HG03060 (cell line): ENCODE results near the gene ADGRG1.

Experiments
- ATAC-seq: cut with Tn5 transposase; IDR thresholded peaks from one replicate; pipeline ENCODE4 v1.9.1; 2021; ENCODE audit warnings: low read depth, moderate number of reproducible peaks; ENCODE audit not compliant: unreplicated experiment

ADGRG1 gene

DNA sequence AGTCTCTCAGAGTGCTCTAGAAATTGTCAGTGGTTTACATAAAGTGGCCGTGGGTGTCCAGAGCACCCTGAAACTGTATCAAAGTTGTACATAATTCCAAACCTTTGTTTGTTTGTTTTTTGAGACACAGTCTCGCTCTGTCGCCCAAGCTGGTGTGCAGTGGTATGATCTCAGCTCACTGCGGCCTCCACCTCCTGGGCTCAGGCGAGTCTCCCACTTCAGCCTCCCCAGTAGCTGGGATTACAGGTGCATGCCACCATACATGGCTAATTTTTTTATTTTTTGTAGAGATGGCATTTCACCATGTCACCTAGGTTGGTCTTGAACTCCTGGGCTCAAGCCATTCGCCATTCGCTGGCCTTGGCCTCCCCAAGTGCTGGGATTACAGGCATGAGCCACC lies 24.3 kb upstream of the ADGRG1 start:
- ATAC-seq = no peak

DNA sequence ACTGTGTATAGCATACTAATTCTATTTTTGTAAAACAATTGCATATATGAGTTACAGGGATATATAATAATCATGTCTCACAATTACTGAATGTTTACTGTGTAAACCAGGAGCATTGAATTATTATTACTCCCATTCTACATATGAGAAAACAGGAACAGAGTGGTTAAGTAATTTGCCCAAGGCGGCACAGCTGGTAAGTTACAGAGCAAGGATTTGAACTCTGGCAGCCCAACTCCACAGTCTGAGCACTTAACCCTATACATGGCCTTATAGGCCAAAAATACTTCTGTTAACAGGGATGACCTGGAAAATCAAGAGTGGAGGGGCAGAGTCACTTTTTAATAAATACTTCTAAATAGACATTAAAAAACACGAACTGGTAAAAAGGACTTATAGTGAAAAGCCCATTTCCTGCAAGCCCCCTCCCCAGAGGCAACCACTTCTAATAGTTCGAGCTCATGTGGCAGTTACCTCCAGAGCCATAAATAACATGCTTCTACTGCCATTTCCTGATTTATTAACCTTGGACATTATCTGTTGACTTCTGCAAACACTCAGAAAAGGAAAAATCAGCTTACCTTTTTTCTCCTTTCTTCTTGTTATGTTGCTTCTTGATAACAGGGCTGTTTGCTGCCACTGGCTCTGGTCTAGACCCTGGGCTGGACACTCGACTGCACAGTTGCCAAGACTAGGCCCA lies 22.1 kb upstream of the ADGRG1 start:
- ATAC-seq = no peak

DNA sequence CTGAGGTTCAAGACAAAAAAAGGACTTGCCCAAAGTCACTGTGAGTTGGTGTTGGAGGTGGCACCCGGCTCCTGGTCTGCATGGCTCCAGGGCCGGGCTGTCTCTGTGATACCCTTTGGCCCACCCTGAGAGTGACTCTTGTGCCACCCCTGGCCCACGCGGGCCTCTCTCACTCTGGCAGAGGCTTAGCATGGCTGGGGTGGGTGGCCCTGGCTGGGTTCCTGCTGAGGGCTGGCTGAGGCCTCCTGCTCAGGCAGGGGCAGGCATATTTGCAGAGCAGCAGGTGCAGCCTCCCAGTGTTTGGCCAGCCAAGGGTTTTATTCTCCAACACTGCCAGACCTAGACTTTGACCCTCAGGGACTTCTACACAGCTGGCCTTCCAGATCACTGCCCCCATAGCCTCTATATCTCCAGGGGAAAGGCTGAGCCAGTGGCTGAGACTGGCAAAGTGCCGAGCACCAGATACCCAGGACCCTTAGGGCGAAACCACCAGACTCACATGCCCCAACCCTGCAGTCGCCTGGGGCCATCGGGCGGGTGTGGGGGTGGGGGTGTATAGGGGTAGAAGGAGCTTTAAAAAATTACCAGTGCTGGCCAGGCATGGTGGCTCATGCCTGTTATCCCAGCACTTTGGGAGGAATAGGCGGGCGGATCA lies 21.5 kb upstream of the ADGRG1 start:
- ATAC-seq = no peak

DNA sequence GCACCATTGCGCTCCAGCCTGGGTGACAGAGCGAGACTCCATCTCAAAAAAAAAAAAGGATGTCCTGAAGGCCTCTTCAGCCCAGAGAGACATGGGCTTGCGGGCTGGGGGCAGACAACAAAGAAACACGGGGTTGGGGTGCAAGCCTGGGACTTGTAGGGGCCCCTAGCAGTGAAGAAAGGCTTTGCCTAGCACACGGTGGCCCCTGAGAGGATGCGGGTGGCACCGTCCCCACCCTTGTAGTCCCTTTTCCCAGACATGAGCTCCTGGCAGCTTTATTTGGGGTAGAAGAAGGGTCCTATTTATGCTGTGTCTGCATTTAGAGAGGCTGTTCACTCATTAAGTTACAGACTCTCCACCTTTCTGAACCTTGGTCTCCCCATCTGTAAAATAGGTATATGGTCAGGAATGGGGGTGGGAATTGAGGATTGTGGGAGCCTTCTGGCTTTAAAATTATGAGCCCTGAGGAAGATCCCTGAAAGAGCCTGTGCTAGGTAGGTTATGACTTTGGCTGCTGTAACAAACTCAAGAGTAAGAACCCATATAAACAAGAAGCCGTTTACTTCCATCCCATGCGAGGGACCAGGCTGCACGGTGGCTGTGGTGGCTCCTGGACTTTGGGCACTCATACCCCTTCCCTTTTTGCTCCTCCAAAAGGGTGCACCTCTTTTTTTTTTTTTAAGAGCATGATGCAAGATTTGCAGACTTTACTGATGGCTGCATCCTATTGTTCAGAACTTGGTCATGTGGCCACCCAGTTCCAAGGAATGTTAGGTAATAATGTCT lies 20.6 kb upstream of the ADGRG1 start:
- ATAC-seq = no peak

DNA sequence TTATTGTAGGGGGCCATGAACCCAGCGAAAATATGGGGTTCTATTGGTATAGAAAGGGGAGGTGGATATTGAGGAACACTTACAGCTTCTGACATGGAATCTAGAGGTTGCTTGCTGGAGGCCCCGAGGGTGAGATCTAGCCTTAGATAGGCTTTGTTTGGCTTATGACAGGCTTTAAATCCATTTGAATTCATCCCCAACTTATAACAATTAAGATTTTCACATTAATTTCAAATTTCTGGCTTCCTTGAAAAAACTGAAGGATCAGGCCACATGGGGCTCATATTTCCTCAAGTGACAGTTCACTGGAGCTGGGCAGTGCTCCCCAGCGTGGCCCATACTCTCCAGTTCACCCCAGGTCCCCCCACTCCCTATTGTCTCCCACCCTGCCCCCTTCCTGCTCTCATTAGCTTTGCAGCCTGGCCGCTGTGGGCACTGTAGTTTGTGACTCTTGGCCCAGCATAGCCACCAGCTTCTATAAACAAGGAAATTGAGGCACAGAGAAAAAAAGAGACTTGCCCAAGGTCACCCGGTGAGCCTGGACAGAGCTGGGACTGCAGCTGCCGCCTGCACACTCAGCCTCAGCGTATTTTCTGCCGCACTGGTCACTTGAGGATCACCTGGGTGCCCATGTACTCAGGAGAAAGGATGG lies 19.8 kb upstream of the ADGRG1 start:
- no peak for ATAC-seq

DNA sequence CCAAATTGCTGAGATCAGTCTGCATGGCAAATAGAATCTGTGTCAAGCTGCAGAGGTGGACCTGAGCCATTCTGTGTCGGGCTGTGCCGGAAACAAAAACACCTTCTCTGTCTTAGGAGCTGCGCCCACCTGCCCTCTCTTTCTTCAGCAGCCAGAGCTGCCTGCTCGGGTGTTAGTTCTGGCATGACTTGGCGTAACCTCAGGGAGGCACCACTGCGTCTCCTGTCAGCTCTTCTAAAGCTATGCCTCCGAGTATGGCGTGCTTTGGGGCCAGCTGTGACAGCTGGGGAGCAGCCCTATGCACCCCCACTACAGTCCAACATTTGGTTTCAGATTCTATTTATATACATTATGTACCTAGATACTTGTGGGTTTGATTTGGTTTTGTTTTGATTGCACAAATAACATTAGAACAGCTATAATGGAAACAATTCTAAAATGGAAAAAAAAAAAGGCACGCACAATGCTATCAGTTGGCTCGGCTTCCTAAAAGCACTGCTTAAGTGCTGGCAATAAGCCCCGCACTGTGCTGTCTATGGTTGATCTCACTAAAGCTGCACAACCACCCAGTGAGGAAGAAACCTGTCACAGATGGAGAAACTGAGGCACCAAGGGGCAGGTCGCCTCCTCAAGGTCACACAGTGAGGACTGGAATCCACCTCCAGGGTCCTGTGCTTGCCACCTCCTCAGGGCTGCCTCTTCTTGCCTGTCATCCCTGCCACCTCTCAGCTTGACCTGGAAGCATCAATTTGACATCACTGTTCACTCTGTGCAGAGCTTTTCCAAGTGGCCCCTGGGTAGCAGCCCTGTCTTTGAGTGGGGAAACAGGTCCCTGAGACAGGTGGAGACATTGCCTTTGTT lies 18.7 kb upstream of the ADGRG1 start:
- peak; percentile 84 for ATAC-seq

DNA sequence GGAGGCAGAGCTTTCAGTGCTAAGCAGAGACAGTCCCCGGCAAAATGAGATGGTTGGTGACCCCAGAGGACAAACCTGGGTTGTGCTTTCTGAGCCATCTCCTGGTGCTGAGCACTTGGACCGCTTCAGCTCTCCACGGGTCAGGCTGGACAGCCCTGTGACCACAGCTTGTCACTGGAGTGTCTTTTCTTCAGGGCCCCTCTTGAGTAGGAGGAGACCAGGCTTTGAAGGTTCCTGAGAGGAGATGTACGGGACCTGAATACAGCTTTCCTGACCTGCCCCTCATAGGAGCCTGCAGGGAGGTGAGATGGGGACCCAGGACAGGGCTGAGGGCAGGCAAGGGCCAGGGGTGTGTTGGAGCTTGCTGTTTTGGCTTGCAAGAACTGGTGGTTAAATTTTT lies 17.8 kb upstream of the ADGRG1 start:
- no peak for ATAC-seq

DNA sequence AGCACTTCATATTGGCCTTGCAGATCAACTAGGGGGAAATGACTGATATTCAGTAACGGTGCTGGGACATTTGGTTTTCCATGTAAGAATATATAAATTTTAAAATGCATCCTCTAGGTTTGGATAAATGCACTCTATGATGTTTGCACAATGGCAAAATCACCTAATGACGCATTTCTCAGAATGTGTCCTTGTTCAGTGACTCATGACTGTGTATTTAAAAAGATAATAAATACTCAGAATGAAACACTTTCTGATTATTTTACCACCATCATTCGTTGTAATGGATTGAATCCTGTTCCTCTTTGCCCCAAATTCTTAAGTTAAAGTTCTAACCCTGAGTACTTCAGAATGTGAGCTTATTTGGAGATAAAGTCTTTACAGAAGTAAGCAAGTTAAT lies 17.2 kb upstream of the ADGRG1 start:
- ATAC-seq = no peak

DNA sequence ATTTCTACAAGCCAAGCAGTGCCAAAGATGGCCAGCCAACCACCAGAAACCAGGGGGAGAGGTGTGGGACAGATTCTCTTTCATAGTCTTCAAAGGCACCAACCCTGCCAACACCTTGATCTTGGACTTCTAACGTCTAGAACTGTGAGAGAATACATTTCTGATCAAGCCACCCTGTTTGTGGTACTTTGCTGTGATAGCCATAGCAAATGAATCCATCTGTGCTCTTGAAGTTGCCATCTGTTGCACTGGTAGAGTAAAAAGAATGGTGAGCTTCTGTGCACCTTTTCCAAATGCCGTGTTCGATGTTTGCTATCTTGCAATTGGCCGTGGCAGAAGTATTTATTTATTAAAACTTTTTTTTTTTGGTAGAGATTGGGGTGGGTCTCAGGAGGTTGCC lies 16.7 kb upstream of the ADGRG1 start:
- no peak for ATAC-seq

DNA sequence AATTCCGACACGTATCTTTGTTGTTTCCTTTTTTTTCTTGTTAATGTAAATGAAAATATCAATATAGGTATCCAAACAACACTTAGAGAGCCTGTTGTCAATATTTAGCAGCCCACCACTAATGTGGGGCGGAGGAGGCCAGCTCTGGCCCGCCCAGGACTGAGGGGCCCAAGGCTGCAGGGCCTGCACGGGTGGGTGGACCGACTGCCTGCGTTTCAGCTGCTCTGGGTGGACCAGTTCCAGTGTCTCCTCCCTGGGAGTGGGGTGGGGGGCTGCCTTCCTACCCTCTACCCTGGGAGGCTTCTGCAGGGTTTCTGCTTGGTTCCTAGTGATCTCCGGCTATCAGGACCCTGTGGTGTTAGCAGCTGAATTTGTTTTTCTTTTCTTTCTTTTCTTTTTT lies 15.9 kb upstream of the ADGRG1 start:
- no peak for ATAC-seq

DNA sequence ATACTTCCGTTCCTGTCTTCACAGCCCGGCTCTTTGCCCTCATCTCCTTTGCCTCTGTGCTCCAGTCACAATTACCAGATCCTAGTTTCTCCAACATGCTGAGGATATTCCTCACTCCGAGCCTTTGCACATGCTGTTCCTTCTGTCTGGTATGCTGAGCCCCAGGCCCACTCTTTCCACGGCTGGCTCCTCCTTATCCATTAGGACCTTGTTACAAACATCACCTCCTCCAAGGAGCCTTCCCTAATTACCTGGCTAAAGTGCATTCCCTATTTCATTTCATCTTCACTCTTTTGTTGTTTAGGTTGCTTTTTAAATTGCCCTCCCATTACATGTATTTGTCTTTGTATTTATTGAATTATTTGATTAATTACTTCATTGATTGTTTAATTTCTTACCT lies 14.9 kb upstream of the ADGRG1 start:
- ATAC-seq = no peak

DNA sequence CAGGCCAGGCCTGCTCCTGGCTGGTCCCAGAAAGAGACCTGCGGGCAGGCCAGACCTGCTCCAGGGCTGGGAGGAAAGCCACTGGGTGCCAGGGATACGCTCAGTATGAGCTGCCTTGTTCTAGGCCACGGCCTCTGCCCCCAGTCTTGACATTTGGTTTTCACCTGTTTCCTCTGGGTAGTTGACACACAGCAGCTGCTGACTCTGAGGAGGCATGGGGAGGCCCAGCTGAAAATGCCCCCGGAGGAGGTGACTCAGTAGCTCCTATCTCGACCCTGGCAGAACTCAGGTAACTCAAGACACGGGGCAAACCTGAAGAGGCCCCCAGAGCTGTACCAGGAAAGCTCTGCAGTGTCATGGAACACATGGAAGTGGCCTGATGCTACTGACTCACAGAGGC lies 13.9 kb upstream of the ADGRG1 start:
- no peak for ATAC-seq

DNA sequence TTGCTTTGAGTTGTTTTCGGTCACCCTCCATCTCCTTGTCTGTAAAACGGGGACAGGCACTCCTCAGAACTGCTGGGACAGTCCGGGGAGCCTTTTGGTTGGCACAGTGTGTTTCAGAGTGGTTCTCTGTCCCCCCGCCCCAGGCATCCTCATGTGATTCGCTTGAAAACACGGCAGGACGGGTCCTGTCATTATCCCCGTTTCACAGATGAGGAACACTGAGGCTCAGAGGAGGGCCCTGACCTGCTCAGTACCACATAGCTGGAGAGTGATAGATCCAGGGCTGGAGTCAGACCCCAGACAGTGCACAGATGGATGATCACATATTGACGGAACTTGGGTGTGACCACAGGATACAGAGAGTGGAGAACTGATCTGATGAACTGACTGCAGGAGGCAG lies 13.5 kb upstream of the ADGRG1 start:
- ATAC-seq = no peak

DNA sequence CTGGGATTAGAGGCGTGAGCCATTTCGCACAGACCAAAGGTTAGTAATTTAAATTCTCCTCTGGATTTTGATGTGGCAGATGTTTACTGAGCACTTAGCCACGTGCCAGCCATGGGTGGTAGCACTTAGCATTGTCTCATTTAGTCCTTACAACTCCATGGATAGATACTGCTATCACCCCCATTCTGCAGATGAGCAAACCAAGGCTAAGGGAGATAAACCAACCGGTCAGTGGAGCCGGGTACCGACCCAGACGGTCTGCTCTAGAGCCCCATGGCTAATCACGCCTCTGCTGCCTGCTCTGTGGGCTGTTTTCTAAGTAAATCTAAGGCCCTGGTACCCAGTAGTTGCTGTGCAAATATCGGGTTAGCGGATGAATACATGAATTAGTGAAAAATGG lies 12.6 kb upstream of the ADGRG1 start:
- no peak for ATAC-seq

DNA sequence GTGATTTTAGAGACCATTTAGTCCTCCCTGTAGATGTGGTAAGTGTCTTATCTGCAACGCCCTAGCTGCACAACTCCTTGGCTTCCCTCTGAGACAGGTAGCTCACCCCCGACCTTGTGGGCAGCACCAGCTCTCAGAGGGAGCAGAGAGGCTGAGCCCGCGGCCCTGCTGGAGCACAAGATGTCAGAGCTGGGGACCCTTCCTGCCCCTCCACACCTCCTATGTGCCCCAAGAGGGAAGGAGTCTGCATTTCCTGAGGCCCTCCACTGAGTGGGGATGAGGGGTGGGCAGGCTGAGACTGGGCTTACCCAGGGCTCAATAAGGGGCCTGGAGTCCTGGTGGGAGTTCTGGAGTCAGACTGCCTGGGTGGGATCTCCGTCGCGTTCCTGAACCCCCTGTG lies 12.2 kb upstream of the ADGRG1 start:
- ATAC-seq = no peak

DNA sequence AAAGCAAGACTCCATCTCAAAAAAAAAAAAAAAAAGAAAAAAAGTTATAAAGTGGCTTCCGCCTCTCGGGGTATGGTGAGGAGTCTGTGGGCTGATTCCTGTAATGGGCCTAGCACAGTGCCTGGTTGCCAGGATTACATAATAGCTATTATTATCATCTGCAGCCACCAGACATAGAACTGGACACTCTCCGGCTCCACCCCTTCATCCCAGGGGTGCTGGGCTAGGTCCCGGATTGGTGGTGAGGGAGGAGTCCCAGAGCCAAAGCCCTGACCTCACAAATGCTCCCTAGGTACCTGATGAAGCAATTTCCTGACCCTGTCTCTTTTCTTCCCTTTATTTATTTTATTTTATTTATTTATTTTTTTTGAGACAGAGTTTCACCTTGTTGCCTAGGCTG lies 11.6 kb upstream of the ADGRG1 start:
- no peak for ATAC-seq

DNA sequence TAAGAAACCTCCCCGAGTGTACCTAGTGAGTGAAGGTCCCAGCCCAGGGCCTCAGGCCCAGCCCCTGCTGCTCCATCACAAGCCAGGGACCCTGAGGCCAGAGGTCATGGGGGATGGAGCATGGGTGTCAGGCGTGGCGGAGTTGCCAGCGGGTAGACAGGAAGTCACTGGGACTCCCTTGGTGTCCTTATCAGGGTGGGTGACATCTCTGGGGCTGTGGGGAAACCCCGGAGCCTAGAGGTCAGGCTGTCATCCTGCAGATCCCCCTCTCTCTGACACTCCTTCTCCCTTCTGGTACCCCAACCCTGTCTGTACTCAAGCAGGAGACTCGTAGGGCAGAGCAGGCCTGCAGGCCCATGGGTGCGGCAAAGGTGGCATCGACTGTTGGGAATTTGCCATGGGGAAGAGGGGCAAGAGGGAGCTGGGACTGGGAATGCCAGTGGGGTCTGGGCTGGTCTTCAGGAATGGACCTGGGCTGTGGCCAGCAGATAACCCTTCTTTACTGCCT lies 10.8 kb upstream of the ADGRG1 start:
- no peak for ATAC-seq

DNA sequence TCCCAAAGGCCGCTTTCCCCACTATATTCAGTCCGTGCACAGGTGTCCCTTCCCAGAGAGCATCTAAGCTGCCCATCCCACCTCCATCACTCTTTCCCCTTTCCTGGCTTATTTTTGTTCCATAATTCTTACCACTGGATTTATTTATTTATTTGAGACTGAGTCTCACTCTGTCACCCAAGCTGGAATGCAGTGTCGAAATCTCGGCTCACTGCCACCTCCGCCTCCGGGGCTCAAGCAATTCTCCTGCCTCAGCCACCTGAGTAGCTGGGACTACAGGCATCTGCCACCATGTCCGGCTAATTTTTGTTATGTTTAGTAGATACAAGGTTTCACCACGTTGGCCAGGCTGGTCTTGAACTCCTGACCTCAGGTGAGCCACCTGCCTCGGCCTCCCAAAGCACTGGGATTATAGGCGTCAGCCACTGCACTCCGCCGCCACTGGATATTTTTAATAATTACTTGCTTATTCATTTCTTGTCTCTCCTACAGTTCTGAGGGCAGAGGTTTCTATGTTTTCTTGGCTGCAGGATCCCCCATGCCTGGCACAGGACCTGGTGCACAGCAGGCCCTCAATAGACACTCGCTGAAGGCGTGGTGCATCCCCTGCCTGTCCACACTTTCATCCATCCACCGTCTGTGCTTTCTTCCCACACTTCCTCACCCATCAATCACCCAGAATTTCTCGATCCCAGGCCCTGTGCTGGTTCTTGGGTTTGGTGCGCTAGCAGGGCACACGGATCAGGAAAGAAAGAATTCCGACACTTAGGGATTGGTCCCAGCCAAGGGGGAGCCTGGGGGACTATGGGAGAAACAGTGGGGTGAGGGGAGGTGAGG lies 9.9 kb upstream of the ADGRG1 start:
- ATAC-seq = no peak

DNA sequence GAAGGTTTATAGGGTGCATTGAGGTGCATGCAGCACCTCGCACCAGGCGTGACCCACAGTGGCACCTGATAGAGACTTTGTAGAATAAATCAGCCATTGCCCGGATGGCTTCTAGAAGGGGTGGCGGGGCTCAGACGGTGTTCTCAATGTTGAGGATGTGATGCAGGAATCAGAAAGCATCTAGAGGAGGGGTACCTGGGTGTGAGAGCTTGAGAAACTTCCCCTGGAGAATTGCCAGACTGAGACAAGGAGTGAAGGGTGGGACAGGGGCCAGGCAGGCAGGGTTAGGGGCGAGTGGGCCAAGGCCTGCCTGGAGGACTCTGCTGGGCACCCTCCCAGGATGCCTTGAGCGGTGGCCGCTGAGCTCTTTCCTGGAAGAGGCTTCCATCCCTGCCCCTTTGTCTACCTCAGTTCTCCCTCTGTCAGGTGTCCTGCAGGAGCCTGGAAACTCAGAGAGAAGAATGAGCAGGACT lies 9.3 kb upstream of the ADGRG1 start:
- ATAC-seq = no peak
